ENCODE data around the gene VWA3A. TPM values are rescaled to one million over a fixed set of nuclear protein-coding genes. Genes with fewer than 3 reads are reported as not detected.
"Not testable (repeated sequence)": the region's sequence is repeated elsewhere in the genome, so short reads cannot be mapped to it uniquely, and the experiment has no call there.

The VWA3A gene
- total RNA-seq, 2 donors from 2014 or later, result 0.33 to 0.52 TPM

DNA sequence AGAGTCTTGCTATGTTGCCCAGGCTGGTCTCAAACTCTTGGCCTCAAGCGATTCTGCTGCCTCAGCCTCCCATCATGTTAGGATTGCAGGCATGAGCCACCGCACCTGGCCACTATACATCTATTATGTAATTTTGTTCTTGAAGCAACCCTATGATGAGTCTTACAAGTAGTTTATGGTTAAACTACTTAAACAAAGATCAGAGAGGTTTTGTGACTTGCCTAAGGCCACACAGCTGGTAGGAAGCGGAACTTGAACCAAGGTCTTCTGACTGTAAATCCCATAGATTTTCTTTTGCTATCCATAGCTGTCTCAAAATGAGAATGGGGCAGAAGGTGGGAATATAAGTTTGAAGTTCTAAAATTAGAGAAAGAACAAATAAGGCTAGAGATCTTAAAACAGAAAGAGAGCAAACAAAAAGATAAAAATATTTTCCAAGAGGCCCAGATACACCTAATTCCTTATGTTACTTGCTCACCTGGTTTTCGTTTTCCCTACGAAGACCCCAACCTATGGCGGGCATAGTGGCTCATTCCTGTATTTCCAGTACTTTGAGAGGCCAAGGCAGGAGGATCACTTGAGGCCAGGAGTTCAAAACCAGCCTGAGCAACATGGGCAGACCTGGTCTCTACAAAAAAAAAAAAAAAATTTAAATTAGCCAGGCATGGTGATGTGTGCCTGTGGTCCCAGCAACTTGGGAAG is 32.4 kb downstream of the VWA3A start:
- intact Hi-C loops (cut with DNase I), result no loop called here
- no peak for ATAC-seq
- no peak for DNase-seq
- H3K9me3 ChIP-seq, result no peaks in the 10 kb centered on the region
- no peak overlapping the region for H3K4me3 ChIP-seq
- no peaks in the 10 kb centered on the region for H3K4me1 ChIP-seq
- H3K27me3 ChIP-seq, result no peaks in the 10 kb centered on the region
- H3K36me3 ChIP-seq (replicated peaks in 1 of 2; ENCODE audit: insufficient read depth in 1 of 2, low read depth in 2 of 2), result no peaks in the 10 kb centered on the region
- no peak for TF ChIP-seq POLR2A (IDR thresholded peaks at IDR 0.05)
- TF ChIP-seq, protein P1, sequence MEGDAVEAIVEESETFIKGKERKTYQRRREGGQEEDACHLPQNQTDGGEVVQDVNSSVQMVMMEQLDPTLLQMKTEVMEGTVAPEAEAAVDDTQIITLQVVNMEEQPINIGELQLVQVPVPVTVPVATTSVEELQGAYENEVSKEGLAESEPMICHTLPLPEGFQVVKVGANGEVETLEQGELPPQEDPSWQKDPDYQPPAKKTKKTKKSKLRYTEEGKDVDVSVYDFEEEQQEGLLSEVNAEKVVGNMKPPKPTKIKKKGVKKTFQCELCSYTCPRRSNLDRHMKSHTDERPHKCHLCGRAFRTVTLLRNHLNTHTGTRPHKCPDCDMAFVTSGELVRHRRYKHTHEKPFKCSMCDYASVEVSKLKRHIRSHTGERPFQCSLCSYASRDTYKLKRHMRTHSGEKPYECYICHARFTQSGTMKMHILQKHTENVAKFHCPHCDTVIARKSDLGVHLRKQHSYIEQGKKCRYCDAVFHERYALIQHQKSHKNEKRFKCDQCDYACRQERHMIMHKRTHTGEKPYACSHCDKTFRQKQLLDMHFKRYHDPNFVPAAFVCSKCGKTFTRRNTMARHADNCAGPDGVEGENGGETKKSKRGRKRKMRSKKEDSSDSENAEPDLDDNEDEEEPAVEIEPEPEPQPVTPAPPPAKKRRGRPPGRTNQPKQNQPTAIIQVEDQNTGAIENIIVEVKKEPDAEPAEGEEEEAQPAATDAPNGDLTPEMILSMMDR (IDR thresholded peaks at IDR 0.05), result no peak
- WGBS, 2 donors, result 86 to 91% methylated on average over 6 of the region's 6 CpGs
- H3K27ac ChIP-seq, result no peak overlapping the region

DNA sequence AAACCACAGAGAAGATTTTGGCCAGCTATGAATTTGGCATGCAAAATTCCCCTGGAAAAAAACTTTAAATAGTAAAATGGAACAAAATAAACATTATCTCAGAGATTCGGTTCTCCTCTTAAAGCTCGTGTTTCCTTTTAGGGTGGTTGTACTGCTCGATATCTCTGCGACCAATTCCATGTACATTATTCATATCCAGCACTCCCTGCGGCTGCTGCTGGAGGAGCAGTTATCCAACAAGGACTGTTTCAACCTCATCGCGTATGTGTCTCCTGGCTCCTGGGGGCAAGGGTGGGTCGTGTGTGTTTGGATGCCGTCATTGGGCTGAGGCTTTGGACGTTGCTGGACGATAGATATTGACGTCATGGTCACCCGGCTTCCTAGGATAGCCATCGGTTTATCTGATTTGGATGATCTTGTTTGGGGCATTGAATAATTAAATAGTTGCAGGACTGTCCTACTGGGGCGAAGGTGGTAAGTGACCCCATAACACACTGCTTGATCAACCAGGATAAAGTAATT is 33.8 kb downstream of the VWA3A start:
- no peaks in the 10 kb centered on the region for H3K4me1 ChIP-seq
- no peak overlapping the region for H3K4me3 ChIP-seq
- intact Hi-C loops (cut with DNase I), result no loop called here
- DNase-seq, result no peak
- TF ChIP-seq POLR2A (IDR thresholded peaks at IDR 0.05), result no peak
- TF ChIP-seq, protein P1 (IDR thresholded peaks at IDR 0.05), result no peak
- H3K36me3 ChIP-seq (replicated peaks in 1 of 2; ENCODE audit: insufficient read depth in 1 of 2, low read depth in 2 of 2), result no peaks in the 10 kb centered on the region
- no peaks in the 10 kb centered on the region for H3K27me3 ChIP-seq
- no peak overlapping the region for H3K27ac ChIP-seq
- ATAC-seq, result no peak
- no peaks in the 10 kb centered on the region for H3K9me3 ChIP-seq
- 78 to 84% methylated on average over 14 to 15 of the region's 15 CpGs for WGBS, 2 donors

DNA sequence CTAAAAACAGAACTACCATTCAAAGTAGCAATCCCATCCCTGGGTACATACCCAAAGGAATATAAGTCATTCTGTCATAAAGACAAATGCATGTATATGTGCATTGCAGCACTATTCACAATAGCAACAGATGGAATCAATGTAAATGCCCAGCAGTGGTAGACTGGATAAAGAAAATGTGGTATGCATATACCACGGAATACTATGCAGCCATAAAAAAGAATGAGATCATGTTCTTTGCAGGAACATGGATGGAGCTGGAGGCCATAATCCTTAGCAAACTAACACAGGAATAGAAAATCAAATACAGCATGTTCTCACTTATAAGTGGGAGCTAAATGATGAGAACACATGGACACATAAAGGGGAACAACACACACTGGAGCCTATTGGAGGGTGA is 36.2 kb downstream of the VWA3A start:
- ATAC-seq; H3K27me3 ChIP-seq; H3K4me1 ChIP-seq; H3K27ac ChIP-seq; DNase-seq; H3K9me3 ChIP-seq; H3K36me3 ChIP-seq (replicated peaks in 1 of 2; ENCODE audit: insufficient read depth in 1 of 2, low read depth in 2 of 2); H3K4me3 ChIP-seq; intact Hi-C loops (cut with DNase I): not testable (repeated sequence)
- WGBS, 2 donors, result 71 to 80% methylated on average over 1 of the region's 1 CpG

DNA sequence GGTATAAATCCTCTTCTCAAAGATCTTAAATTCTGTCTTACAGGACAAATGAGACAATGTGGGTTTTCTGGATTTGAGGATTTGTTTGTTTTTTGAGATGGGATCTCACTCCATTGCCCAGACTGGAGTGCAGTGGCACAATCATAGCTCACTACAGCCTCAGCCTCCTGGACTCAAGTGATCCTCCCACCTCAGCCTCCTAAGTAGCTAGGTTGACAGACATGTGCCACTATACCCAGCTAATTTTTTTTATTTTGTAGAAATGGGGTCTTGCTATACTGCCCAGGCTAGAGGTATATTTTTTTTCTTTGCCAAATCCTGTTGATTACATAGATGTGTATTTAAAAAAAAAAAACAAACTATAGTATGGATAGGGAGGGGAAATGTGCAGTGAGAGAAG is 38.2 kb downstream of the VWA3A start:
- Histone ChIP-seq H3K4me1 (no peaks in the 10 kb centered on the region), H3K9me3 (no peaks in the 10 kb centered on the region), H3K27ac (no peak overlapping the region), H3K27me3 (no peaks in the 10 kb centered on the region), H3K36me3 (replicated peaks in 1 of 2; ENCODE audit: insufficient read depth in 1 of 2, low read depth in 2 of 2) (no peaks in the 10 kb centered on the region), H3K4me3 (no peak overlapping the region)
- no peak for TF ChIP-seq POLR2A (IDR thresholded peaks at IDR 0.05)
- TF ChIP-seq, protein P1 (IDR thresholded peaks at IDR 0.05), result no peak
- ATAC-seq (no peak), DNase-seq (no peak)
- intact Hi-C loops (cut with DNase I), result no loop called here

DNA sequence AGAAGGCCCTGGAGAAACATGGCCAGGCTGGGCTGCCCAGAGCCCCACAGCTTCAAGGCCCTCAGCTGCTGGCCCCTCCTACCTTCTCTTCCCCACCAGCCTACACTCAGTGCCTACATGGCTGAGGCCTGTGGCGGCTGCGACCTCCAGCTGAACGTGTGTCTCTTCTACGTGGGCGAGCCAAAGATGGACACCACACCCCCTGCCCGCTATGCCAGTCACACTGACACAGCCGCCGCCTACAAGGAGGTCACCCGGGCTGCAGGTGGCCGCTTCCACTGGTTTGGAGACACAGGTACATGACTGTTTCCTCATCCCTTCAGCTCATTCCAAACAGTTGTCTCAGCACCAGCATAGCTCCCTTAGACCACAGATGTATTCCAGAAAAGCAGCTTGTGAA is 40.5 kb downstream of the VWA3A start:
- ATAC-seq (no peak), DNase-seq (no peak)
- Histone ChIP-seq H3K36me3 (replicated peaks in 1 of 2; ENCODE audit: insufficient read depth in 1 of 2, low read depth in 2 of 2) (no peaks in the 10 kb centered on the region), H3K27ac (no peak overlapping the region), H3K27me3 (no peaks in the 10 kb centered on the region), H3K9me3 (no peaks in the 10 kb centered on the region), H3K4me3 (no peak overlapping the region), H3K4me1 (no peaks in the 10 kb centered on the region)
- TF ChIP-seq, protein P1 (IDR thresholded peaks at IDR 0.05), result no peak
- TF ChIP-seq POLR2A (IDR thresholded peaks at IDR 0.05), result no peak
- intact Hi-C loops (cut with DNase I), result no loop called here
- WGBS, 2 donors, result 84 to 89% methylated on average over 10 of the region's 10 CpGs

Measured in body of pancreas (tissue), 4 donors.